ENCODE data around the gene APOBEC2. TPM values are rescaled to one million over a fixed set of nuclear protein-coding genes. Genes with fewer than 3 reads are reported as not detected.

Gene APOBEC2
- polyA plus RNA-seq, 2 of the 4 experiments (the other 2 are of a cell fraction) = not detected

DNA sequence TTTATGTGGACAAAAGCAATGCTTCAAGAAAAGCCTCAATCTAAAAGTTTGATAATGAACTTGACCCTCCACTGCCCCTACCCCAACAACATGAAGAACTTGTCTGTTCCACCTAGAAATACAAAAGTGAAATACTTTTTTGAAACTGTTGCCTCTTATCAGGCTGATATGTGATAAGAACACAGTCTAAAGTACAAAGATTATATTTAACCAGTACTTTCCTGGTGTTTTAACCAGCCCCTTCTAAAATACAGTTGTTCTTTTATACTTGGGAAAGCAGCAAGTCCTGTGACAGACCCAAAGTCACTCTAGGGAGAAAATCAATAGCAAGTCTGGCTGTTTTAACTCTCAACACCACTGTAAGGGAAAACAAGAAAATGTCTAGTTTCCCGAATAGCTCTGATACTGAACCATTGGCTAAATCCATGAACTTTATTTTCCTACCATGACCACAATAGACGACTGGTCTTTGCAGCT is 12.6 kb downstream of the APOBEC2 start:
- ChIA-PET CTCF (interaction anchor here (0.6 to 1.1 kb wide), 6 partner anchors 9 to 676 kb away, joined by 3 to 5 read pairs (median 4); no protein-coding TSS in a partner anchor), POLR2A (no interaction called here)
- 90% methylated on average over 2 of the region's 2 CpGs for WGBS (ENCODE audit: missing lambda C conversion rate)
- Histone ChIP-seq H3K9me3 (no peaks in the 10 kb centered on the region), H3K4me3 (no peak overlapping the region), H3K4me1 (peaks cover 3% of the 10 kb centered on the region; the same call in 1 of the 3 replicates), H3K4me2 (no peak overlapping the region), H3K27ac (no peak overlapping the region)
- DNase-seq (ENCODE audit: low read depth in 1 of 2, low spot score in 1 of 2) = no peak
- ATAC-seq = no peak
- TF ChIP-seq HOXB13 (CRISPR knock-in tag; IDR thresholded peaks at IDR 0.05; ENCODE audit: low read depth) (no peak), JUN (IDR thresholded peaks at IDR 0.05) (no peak), CEBPB (IDR thresholded peaks at IDR 0.05) (no peak), RARB (CRISPR knock-in tag; IDR thresholded peaks at IDR 0.05) (no peak), MAFK (IDR thresholded peaks at IDR 0.05; ENCODE audit: partially characterized antibody) (no peak), CBX2 (IDR thresholded peaks at IDR 0.05; ENCODE audit: borderline replicate concordance, low read depth) (no peak), POLR2AphosphoS2 (conservative IDR thresholded peaks at IDR 0.05; ENCODE audit: low read length) (no peak), RFX5 (IDR thresholded peaks at IDR 0.05) (no peak), RCOR1 (IDR thresholded peaks at IDR 0.05; ENCODE audit: low read depth, low read length) (no peak)
- TF ChIP-seq, protein P1, sequence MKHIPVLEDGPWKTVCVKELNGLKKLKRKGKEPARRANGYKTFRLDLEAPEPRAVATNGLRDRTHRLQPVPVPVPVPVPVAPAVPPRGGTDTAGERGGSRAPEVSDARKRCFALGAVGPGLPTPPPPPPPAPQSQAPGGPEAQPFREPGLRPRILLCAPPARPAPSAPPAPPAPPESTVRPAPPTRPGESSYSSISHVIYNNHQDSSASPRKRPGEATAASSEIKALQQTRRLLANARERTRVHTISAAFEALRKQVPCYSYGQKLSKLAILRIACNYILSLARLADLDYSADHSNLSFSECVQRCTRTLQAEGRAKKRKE (CRISPR knock-in tag; IDR thresholded peaks at IDR 0.05; ENCODE audit: low read depth) = no peak
- TF ChIP-seq, protein P2, sequence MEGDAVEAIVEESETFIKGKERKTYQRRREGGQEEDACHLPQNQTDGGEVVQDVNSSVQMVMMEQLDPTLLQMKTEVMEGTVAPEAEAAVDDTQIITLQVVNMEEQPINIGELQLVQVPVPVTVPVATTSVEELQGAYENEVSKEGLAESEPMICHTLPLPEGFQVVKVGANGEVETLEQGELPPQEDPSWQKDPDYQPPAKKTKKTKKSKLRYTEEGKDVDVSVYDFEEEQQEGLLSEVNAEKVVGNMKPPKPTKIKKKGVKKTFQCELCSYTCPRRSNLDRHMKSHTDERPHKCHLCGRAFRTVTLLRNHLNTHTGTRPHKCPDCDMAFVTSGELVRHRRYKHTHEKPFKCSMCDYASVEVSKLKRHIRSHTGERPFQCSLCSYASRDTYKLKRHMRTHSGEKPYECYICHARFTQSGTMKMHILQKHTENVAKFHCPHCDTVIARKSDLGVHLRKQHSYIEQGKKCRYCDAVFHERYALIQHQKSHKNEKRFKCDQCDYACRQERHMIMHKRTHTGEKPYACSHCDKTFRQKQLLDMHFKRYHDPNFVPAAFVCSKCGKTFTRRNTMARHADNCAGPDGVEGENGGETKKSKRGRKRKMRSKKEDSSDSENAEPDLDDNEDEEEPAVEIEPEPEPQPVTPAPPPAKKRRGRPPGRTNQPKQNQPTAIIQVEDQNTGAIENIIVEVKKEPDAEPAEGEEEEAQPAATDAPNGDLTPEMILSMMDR (IDR thresholded peaks at IDR 0.05) = no peak
- TF ChIP-seq, protein P3, sequence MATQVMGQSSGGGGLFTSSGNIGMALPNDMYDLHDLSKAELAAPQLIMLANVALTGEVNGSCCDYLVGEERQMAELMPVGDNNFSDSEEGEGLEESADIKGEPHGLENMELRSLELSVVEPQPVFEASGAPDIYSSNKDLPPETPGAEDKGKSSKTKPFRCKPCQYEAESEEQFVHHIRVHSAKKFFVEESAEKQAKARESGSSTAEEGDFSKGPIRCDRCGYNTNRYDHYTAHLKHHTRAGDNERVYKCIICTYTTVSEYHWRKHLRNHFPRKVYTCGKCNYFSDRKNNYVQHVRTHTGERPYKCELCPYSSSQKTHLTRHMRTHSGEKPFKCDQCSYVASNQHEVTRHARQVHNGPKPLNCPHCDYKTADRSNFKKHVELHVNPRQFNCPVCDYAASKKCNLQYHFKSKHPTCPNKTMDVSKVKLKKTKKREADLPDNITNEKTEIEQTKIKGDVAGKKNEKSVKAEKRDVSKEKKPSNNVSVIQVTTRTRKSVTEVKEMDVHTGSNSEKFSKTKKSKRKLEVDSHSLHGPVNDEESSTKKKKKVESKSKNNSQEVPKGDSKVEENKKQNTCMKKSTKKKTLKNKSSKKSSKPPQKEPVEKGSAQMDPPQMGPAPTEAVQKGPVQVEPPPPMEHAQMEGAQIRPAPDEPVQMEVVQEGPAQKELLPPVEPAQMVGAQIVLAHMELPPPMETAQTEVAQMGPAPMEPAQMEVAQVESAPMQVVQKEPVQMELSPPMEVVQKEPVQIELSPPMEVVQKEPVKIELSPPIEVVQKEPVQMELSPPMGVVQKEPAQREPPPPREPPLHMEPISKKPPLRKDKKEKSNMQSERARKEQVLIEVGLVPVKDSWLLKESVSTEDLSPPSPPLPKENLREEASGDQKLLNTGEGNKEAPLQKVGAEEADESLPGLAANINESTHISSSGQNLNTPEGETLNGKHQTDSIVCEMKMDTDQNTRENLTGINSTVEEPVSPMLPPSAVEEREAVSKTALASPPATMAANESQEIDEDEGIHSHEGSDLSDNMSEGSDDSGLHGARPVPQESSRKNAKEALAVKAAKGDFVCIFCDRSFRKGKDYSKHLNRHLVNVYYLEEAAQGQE (IDR thresholded peaks at IDR 0.05) = no peak
- TF ChIP-seq, protein P4, sequence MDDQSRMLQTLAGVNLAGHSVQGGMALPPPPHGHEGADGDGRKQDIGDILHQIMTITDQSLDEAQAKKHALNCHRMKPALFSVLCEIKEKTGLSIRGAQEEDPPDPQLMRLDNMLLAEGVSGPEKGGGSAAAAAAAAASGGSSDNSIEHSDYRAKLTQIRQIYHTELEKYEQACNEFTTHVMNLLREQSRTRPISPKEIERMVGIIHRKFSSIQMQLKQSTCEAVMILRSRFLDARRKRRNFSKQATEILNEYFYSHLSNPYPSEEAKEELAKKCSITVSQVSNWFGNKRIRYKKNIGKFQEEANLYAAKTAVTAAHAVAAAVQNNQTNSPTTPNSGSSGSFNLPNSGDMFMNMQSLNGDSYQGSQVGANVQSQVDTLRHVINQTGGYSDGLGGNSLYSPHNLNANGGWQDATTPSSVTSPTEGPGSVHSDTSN (IDR thresholded peaks at IDR 0.05) = no peak
- TF ChIP-seq, protein P5, sequence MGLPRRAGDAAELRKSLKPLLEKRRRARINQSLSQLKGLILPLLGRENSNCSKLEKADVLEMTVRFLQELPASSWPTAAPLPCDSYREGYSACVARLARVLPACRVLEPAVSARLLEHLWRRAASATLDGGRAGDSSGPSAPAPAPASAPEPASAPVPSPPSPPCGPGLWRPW (IDR thresholded peaks at IDR 0.05) = no peak
- TF ChIP-seq, protein P6, sequence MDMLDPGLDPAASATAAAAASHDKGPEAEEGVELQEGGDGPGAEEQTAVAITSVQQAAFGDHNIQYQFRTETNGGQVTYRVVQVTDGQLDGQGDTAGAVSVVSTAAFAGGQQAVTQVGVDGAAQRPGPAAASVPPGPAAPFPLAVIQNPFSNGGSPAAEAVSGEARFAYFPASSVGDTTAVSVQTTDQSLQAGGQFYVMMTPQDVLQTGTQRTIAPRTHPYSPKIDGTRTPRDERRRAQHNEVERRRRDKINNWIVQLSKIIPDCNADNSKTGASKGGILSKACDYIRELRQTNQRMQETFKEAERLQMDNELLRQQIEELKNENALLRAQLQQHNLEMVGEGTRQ (IDR thresholded peaks at IDR 0.05) = no peak
- TF ChIP-seq, protein P7, sequence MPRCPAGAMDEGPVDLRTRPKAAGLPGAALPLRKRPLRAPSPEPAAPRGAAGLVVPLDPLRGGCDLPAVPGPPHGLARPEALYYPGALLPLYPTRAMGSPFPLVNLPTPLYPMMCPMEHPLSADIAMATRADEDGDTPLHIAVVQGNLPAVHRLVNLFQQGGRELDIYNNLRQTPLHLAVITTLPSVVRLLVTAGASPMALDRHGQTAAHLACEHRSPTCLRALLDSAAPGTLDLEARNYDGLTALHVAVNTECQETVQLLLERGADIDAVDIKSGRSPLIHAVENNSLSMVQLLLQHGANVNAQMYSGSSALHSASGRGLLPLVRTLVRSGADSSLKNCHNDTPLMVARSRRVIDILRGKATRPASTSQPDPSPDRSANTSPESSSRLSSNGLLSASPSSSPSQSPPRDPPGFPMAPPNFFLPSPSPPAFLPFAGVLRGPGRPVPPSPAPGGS (IDR thresholded peaks at IDR 0.05) = no peak
- TF ChIP-seq, protein P8, sequence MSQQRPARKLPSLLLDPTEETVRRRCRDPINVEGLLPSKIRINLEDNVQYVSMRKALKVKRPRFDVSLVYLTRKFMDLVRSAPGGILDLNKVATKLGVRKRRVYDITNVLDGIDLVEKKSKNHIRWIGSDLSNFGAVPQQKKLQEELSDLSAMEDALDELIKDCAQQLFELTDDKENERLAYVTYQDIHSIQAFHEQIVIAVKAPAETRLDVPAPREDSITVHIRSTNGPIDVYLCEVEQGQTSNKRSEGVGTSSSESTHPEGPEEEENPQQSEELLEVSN (IDR thresholded peaks at IDR 0.05; ENCODE audit: borderline replicate concordance, low read depth) = no peak
- FAIRE-seq = no peak
